BJ (cell line): ENCODE measurements around the gene ARSG. TPM values are rescaled to one million over a fixed set of nuclear protein-coding genes. Genes with fewer than 3 reads are reported as not detected.

Source experiments
- CTCF ChIA-PET: fragments of 350-600 bp; formaldehyde crosslinking; extraction: SDS; loops from one replicate; lab custom pipeline; 2021; ENCODE audit warnings: antibody characterized with exemption, inconsistent platforms; lab: Yijun Ruan, JAX
- POLR2A ChIA-PET: fragments of 300-600 bp; sonication (Branson Sonifier 250); formaldehyde crosslinking; extraction: SDS; loops from one replicate; lab custom pipeline; 2021; ENCODE audit warnings: antibody characterized with exemption; lab: Charles Lee
- DNase-seq: peaks from one replicate; pipeline ENCODE4 v3.0.0-alpha.2; 2011; ENCODE audit warnings: low read depth
- H3K27me3 ChIP-seq: 2 replicates; pipeline ENCODE4 v1.6.0; 2011; ENCODE audit warnings: low read length; ENCODE audit not compliant: control insufficient read depth, insufficient read depth
- H3K36me3 ChIP-seq: 2 replicates; pipeline ENCODE4 v1.5.1; 2011; ENCODE audit warnings: low read length; ENCODE audit not compliant: control insufficient read depth, insufficient read depth
- H3K4me3 ChIP-seq: 2 replicates; pipeline ENCODE4 v1.5.1; 2011; ENCODE audit warnings: low read depth, mild to moderate bottlenecking, control low read depth, low read length
- CTCF ChIP-seq: IDR thresholded peaks from 2 replicates; pipeline ENCODE4 v1.5.1; 2011; ENCODE audit warnings: low read depth, mild to moderate bottlenecking, control low read depth, inconsistent platforms, low read length, moderate library complexity; ENCODE audit not compliant: insufficient read depth
- polyA plus RNA-seq: library from polyadenylated mRNA; depleted of rRNA; stranded (reverse); fragments of >200 nt; gene quantifications from 2 replicates; pipeline ENCODE4 v1.2.3, GENCODE V29; 2011

Gene ARSG
- polyA plus RNA-seq, 1 experiment = 3.6 TPM

DNA sequence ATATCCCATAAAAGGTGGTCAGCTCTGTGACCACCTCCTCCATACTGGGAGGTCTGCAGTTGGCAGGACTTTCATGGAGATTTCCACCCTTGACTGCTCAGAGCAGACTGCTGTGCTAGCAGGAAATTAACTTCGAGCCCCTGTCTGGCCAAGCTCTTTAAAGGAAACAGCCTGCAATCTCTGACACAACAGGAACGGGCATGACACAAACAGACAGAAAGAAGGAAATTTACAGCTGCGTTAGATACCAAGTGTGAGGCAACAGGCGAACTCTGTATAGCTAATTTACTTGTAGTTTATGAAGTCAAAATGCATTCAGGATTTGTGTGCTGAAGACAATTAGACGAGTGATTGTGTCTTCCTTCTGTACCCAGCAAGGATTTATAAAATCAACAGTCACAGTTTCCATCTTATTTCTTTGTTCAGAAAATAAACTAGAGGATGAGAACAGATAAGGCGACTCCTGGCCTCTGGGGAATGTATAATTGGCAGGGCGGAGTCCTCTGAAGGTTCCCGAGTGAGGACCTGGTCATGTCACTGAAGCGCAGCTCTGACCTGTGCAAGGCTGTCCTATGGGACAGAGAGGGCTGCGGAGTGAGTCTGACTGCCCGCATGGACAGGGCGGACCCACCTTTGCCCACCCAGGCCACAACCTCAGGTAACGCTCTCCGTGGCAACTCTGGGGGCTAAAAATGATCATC, 149.9 kb downstream of the ARSG start:
- POLR2A ChIA-PET = no interaction called here
- CTCF ChIA-PET = interaction anchor here (1.1 kb wide), 1 partner anchor 14 kb away, joined by 5 read pairs; no protein-coding TSS in a partner anchor
- no peak overlapping the region for H3K4me3 ChIP-seq
- no peaks in the 10 kb centered on the region for H3K27me3 ChIP-seq
- no peak for DNase-seq
- no peak for TF ChIP-seq CTCF
- peaks cover 13% of the 10 kb centered on the region for H3K36me3 ChIP-seq

GRCh38 chr17:68443972-68444464, 152.7 kb downstream of the ARSG start:
- Histone ChIP-seq H3K27me3 (no peaks in the 10 kb centered on the region), H3K36me3 (peaks cover 17% of the 10 kb centered on the region), H3K4me3 (no peak overlapping the region)
- no peak for DNase-seq
- no peak for TF ChIP-seq CTCF
- POLR2A ChIA-PET = no interaction called here
- CTCF ChIA-PET = no interaction called here

DNA sequence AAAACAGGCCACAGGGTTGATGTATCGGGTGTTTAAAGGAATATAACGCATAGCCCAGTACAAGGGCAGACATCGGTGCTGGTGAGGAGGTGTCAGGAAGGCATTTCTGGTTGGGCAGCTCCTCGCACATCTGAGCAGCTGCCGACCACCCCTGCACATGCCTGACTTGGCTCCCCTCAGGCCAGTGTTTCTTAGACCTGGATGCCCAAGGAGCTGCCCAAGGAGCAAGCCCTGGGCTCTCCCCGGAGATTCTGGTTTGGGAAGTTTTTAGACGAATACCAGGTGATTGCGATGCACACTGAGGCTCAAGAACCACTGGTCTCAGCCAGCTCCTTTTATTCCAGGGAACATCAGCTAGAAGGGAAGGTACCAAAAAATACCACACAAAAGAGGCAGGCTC, 154.4 kb downstream of the ARSG start:
- TF ChIP-seq CTCF = no peak
- no peak for DNase-seq
- Histone ChIP-seq H3K4me3 (no peak overlapping the region), H3K27me3 (no peaks in the 10 kb centered on the region), H3K36me3 (peaks cover 20% of the 10 kb centered on the region)
- CTCF ChIA-PET = interaction anchor here (0.5 to 3.8 kb wide), 6 partner anchors 9 to 380 kb away, joined by 3 to 19 read pairs (median 4); no protein-coding TSS in a partner anchor
- POLR2A ChIA-PET = no interaction called here

DNA sequence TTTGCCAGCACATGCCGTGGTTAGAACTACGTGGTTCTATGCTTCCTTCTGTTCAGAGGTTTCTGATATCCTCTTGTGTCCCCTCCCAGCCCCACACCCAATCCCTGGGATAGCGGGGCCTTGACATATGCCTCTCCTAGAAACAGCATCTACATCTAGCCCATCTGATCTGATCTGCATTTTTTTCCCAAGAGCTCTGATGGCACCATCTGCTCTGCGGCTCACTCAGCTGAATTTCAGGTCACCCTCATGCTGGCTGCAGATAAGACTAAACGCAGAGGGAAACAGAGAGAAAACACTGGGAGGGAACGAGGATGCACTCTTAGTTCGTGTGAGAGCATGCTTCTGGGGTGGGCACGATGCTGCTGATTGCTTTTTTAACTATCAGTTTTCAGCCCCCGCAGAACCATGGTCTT, 155.3 kb downstream of the ARSG start:
- CTCF ChIA-PET = interaction anchor here (0.8 to 3.8 kb wide), 3 partner anchors 9 to 246 kb away, joined by 3 to 19 read pairs (median 3); no protein-coding TSS in a partner anchor
- Histone ChIP-seq H3K27me3 (no peaks in the 10 kb centered on the region), H3K36me3 (peaks cover 20% of the 10 kb centered on the region), H3K4me3 (no peak overlapping the region)
- TF ChIP-seq CTCF = no peak
- DNase-seq = no peak
- POLR2A ChIA-PET = no interaction called here

- no peak overlapping the region for H3K4me3 ChIP-seq
- DNase-seq = no peak
These were observed 157.9 kb downstream of the ARSG start for GRCh38 chr17:68449021-68449739.

More at GRCh38 chr17:68449021-68449739, 157.9 kb downstream of the ARSG start:
- CTCF ChIA-PET = interaction anchor here (1.3 to 2.0 kb wide), 2 partner anchors 12 to 13 kb away, joined by 3 to 15 read pairs; no protein-coding TSS in a partner anchor
- POLR2A ChIA-PET = no interaction called here
- no peak for TF ChIP-seq CTCF
- no peaks in the 10 kb centered on the region for H3K27me3 ChIP-seq
- H3K36me3 ChIP-seq = peaks cover 21% of the 10 kb centered on the region
